Stimulated activated CD8-positive, alpha-beta memory T cell treated with anti-CD3 and anti-CD28 coated beads, Interleukin-7, amount 100 ng/mL, for 48 hours (primary cell): ENCODE data around the gene ACKR3.

Source experiments
- DNase-seq, 2 donors: peaks; one replicate each; pipeline ENCODE4 v3.0.0-alpha.2; 2020; ENCODE audit warnings: low read depth in 1 of 2; ENCODE audit errors: extremely low read depth in 1 of 2

ACKR3 gene

GRCh38 chr2:236548179-236548921 is 21.3 kb upstream of the ACKR3 start:
- no peak for DNase-seq

GRCh38 chr2:236549165-236549564 is 20.5 kb upstream of the ACKR3 start:
- no peak for DNase-seq

- DNase-seq = no peak
Observed at GRCh38 chr2:236550290-236550689, 19.3 kb upstream of the ACKR3 start.

GRCh38 chr2:236550701-236551465 is 18.7 kb upstream of the ACKR3 start:
- no peak for DNase-seq

- DNase-seq = no peak
Observed at GRCh38 chr2:236551471-236552211, 18.0 kb upstream of the ACKR3 start.

- DNase-seq = no peak
Observed at GRCh38 chr2:236552212-236552542, 17.4 kb upstream of the ACKR3 start.

GRCh38 chr2:236552581-236553363 is 16.9 kb upstream of the ACKR3 start:
- DNase-seq = no peak

GRCh38 chr2:236553522-236553921 is 16.1 kb upstream of the ACKR3 start:
- DNase-seq = no peak

- no peak for DNase-seq
Observed at GRCh38 chr2:236554629-236555282, 14.9 kb upstream of the ACKR3 start.

GRCh38 chr2:236555481-236555880 is 14.1 kb upstream of the ACKR3 start:
- no peak for DNase-seq

GRCh38 chr2:236557306-236558030 is 12.2 kb upstream of the ACKR3 start:
- no peak for DNase-seq

- no peak for DNase-seq
Observed at GRCh38 chr2:236558036-236558435, 11.6 kb upstream of the ACKR3 start.

GRCh38 chr2:236558993-236559978 is 10.3 kb upstream of the ACKR3 start:
- no peak for DNase-seq

- no peak for DNase-seq
Observed at GRCh38 chr2:236561874-236562273, 7.8 kb upstream of the ACKR3 start.

GRCh38 chr2:236562434-236562833 is 7.2 kb upstream of the ACKR3 start:
- DNase-seq = no peak

- DNase-seq = no peak
Observed at GRCh38 chr2:236563953-236564352, 5.7 kb upstream of the ACKR3 start.

- DNase-seq = no peak
Observed at GRCh38 chr2:236565212-236565611, 4.4 kb upstream of the ACKR3 start.

- DNase-seq = no peak
Observed at GRCh38 chr2:236565879-236566402, 3.7 kb upstream of the ACKR3 start.
